GM21737 (cell line): ENCODE measurements around the gene ISM1.

Experiments used
- ATAC-seq: cut with Tn5 transposase; IDR thresholded peaks from one replicate; pipeline ENCODE4 v1.9.1; 2021; ENCODE audit warnings: mild to moderate bottlenecking, moderate library complexity; ENCODE audit not compliant: unreplicated experiment

ISM1 gene

GRCh38 chr20:13340088-13340487, 119.0 kb downstream of the ISM1 start:
- no peak for ATAC-seq

DNA sequence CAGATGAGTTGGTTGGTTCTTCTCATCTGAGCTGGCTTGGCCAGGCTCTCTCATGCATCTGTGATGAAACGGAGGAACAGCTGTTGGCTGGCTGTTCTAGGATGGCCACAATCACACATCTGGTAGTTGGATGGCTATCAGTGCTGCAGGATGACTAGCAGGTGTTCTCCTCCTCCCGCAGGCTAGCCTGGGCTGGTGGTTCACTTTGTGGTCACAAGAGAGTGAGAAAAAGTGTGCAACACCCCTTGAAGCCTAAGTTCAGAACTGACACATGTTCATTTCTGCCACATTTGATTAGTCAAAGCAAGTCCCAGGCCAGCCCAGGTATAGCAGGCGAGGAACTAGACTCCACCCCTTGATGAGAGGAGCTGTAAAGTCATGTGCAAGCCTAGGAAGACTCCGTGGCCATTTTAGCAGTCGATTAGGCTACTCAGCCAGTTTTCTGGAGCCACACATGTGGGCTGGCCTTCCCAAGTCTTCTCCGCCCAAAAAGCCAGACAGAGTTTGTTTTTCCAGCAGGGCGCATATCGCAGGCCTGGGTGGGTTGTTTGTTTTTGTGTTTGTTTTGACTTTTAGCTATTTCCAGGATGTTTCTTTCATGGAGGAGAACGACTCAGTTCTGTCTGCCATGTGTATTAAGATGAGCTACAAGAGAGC, 120.8 kb downstream of the ISM1 start:
- no peak for ATAC-seq

DNA sequence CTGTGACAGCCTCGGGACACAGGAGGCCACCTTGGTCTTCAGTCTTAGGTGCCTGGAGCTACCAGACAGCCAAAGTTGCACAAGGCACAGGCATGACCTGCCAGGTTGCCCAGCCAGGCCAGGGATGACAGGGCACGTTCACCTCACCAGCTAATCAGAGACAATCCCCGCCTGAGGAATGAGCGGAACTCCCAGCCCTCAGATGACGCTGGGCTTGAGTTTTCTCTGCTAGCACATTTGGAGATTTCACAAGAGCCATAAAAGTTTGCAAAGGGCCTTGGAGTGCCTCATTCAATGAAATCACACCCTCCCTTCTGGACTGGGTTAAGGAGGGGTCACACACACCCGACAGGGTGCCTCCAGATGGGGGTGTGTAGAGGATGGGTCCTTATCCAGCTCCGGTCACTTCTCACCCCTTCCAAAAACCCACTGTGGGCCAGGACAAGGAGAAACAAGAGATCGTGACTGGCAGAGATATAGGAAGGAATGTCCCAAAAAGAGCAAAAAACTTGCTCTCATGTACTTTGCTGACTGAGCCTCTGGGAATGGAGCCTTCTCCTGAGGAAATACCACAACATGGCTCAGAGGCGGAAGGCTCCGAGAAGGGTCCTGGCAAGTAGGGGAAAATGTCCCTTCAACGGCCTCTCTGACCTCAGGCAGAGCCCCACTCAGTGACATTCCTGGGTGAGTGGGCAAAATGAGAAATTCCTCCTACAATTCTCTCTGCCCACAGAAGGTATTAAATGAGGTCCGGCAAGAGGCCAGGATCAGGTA, 121.6 kb downstream of the ISM1 start:
- ATAC-seq: no peak

- no peak for ATAC-seq
These were observed 123.6 kb downstream of the ISM1 start for GRCh38 chr20:13344671-13345070.

DNA sequence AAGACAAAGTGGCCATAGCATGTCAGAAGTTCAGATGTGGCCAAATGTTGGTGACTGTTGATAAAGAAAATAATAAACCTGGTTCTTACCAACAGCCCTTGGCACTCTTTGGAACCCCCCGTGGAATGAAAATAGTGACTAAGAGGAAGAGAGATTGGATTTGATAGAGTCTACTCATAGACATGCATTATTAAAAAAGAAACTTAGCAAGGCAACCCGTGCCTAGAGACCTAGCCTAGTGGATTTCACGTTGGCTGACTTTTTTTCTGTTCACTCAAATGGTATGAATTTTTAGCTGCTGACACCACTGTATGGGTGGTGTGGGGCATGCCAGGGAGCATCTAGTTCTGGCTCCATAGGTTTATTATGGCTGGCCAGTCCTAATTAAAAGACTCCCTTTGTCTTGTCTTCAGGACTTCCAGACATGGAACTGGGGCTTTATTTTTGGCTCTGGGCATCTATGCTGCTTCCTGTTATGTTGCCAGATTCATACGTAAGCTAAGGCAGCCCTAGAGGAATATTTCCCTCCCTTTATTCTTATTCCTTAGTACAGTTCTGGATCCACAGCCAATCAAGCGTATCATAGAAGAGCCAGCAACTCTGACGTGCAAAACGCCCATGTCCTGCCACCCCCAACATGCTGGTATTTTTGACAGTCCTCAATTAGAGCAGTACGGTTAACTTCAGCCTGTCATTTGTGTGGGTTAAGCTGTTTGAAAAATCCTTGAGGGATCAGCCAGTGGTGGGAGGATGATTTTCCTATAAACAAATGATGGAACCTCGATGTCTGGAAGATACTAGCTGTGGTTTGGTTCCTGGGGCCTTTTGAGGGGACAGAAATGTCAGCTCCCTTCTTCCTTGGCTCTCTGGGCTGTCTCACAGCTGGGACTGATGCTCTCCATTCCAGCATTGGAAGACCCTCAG, 127.5 kb downstream of the ISM1 start:
- no peak for ATAC-seq

GRCh38 chr20:13349235-13349604, 128.1 kb downstream of the ISM1 start:
- no peak for ATAC-seq
